AG09309 (cell line): ENCODE results near the gene ZNF474.
"Not testable (repeated sequence)": the region's sequence is repeated elsewhere in the genome, so short reads cannot be mapped to it uniquely, and the experiment has no call there.

Experiments used
- DNase-seq: peaks from one replicate; pipeline ENCODE4 v3.0.0-alpha.2; 2010; ENCODE audit warnings: low read depth
- H3K4me3 ChIP-seq: 2 replicates; pipeline ENCODE4 v1.5.1; 2011; ENCODE audit warnings: mild to moderate bottlenecking, low read depth, low read length, moderate library complexity; ENCODE audit not compliant: control insufficient read depth
- TF ChIP-seq, protein P1 (sequence below): IDR thresholded peaks from 2 replicates; pipeline ENCODE4 v1.5.1; 2011; ENCODE audit warnings: mild to moderate bottlenecking, low read depth, low read length, inconsistent platforms; ENCODE audit not compliant: insufficient read depth, control insufficient read depth; ENCODE audit errors: missing control alignments

ZNF474 gene

DNA sequence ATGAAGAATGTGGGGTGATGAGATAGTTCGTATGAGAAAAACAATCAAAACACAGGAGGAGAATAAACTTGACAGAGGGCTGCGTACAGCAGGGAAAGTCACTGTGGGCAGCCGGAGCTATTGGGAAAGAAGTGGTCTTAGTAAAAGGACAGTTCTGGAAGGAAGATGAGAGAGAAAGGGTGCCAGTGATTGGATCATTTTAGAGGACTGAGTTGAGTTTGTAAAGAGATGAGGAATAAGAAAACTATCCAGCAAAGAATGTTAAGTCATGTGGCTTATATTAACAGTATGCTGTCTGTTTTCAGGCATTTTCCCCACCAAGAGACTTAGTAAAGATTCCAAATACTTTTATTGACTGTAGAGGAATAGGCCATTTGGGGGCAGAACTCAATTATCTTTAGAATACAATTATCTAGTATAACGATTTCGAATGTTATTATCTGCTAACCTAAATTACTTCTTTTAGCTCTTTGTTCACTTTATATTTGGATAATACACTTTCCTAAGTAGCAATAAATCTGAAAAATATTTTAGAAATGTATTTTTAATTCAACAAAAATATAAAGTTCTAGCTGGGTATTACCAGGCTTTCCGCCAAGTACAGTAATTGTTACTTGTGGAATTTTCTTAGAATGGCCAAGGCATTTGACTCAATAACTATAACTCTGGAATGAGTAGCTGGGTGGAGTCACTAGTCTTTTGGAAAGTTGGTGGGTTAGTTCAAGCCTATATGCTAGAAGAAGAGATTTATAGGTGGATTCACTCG, 35.7 kb upstream of the ZNF474 start:
- peak; percentile 92 for DNase-seq
- TF ChIP-seq, protein P1, sequence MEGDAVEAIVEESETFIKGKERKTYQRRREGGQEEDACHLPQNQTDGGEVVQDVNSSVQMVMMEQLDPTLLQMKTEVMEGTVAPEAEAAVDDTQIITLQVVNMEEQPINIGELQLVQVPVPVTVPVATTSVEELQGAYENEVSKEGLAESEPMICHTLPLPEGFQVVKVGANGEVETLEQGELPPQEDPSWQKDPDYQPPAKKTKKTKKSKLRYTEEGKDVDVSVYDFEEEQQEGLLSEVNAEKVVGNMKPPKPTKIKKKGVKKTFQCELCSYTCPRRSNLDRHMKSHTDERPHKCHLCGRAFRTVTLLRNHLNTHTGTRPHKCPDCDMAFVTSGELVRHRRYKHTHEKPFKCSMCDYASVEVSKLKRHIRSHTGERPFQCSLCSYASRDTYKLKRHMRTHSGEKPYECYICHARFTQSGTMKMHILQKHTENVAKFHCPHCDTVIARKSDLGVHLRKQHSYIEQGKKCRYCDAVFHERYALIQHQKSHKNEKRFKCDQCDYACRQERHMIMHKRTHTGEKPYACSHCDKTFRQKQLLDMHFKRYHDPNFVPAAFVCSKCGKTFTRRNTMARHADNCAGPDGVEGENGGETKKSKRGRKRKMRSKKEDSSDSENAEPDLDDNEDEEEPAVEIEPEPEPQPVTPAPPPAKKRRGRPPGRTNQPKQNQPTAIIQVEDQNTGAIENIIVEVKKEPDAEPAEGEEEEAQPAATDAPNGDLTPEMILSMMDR: no peak
- peak overlapping the region; percentile 28 for H3K4me3 ChIP-seq

DNA sequence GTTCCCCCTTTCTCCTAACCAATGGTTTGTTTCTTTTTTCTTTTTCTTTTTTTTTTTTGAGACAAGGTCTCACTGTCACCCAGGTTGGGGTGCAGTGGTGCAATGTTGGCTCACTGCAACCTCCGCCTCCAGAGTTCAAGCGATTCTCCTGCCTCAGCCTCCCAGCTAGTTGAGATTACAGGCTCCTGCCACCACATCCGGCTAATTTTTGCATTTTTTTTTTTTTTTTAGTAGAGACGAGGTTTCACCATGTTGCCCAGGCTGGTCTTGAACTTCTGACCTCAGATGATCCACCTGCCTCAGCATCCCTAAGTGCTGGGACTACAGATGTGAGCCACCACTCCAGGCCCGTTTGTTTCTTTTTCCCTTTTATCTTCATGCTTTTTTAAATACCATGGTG, 35.1 kb upstream of the ZNF474 start:
- DNase-seq: not testable (repeated sequence)

DNA sequence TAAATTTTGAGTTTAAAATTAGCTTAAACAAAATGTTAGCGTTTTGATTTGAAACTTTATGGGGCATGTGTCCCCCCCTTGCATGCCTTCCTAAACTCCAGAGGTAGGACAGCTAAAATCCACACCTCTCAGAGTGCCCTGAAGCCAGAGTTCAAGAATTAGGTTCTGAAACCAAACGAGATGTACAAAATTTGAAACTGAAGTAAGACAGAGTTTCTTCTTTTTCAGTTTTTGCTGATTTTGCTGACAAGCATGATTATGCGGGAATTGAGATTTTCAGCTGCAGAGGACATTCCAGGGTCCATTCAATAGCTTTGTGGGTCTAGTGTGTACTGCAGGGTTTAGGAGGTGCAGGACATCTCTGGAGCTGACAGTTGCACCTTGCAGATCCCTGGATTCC, 34.2 kb upstream of the ZNF474 start:
- TF ChIP-seq, protein P1: no peak
- H3K4me3 ChIP-seq: no peak overlapping the region
- DNase-seq: no peak

More for the DNA sequence above, 35.1 kb upstream of the ZNF474 start:
- H3K4me3 ChIP-seq: not testable (repeated sequence)

DNA sequence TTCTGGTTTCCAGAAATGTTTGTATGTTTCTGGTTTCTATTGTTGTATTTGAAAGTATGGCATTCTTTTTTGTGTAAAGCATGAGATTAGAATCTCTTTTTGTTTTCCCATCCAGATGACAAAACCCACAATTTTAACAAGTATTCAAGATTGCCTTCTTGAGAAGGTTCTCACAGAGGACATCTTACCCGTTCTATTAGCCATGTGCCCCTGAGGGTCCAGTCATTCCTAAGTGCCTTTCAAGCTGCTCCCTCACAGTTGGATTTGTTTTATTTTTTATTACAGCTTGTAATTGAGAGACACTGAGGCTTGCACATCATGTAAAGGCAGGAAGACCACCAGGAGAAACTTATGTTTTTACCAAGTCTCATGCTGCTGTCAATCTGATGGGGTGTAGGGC, 32.0 kb upstream of the ZNF474 start:
- DNase-seq: no peak
- TF ChIP-seq, protein P1: no peak
- H3K4me3 ChIP-seq: no peak overlapping the region

DNA sequence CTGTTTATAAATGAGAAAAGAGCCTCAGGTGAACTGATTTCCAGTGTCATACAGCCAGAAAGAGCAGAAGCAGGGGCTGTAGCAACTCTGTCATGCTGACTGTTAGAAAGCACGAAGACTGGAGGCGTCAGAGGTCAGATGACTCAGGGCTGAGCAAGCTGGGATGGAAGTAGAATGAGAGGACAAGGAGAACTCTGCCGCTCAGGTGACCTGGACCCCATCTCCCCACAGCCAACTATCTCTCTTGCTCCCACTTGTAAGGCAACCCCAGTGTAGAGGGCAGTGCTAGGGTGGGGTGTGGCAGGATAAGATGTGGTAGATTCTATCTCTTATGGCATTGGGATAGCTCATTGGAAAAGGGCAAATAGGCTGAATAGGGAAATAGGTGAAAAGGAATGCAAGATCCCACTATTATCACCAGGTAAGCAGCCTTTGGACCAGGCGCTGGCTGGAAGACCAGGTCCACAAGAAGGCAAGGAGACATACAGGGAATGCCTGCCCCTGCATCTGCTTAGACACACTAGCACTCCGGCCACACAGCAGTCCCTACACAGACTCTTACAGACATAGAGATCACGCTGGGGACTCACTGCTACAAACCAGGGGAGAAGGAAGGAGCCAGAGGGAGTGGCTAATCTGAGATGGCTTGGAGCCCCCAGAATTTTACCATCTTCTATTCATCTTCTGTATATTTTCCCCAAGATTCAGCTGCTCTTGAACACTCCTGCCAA, 30.1 kb upstream of the ZNF474 start:
- no peak for DNase-seq
- no peak overlapping the region for H3K4me3 ChIP-seq

DNA sequence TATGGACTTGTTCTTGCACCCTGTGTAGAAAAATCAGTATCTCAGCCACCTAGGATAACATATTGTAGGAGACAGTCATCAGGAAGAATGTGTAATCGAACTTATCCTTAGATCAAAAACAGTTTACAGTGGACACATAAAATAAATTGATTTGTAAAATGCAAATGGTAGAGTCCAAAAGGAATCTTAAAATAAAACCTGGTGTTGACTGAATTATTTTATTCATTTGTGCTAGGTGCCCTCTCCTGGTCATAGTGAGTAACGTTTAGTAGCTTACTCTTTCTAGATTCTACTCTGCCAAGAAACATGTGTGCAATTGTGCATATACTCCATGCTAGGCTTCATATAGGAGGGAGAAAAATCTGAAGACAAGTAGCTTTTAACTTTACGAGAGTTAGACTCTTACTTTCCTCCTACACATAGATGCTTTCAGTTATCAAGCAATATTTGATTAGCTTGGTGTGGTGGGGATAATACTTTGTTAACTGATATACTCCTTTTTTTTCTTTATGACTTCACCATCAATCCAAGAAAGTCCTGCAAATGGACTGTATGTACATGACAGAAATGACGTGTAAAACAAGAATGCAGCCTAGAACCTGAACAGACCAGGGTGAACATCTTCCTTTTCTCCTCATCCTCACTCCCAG, 27.6 kb upstream of the ZNF474 start:
- DNase-seq: no peak
- TF ChIP-seq, protein P1: peak; percentile 53
- no peak overlapping the region for H3K4me3 ChIP-seq

More for the DNA sequence above, 30.1 kb upstream of the ZNF474 start:
- TF ChIP-seq, protein P1: no peak

DNA sequence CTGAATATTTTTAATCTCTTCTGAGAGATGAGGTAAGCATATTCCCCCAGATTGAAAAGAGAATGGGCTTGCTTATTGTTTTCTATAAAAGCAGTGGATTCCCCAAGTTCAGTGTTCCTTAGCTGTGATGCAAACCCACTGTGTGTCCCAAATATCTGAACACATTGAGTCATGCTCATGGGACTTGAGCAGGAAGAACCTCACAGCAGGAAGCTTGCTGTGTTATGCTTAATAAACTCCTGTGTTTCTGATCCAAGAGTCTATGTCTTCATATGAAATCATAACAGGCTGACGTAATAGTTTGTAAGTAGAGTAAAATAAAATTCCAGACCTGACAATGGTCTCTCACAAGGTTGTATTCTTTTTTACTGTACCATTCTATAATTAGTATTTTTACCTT, 26.5 kb upstream of the ZNF474 start:
- no peak overlapping the region for H3K4me3 ChIP-seq
- DNase-seq: no peak
- TF ChIP-seq, protein P1: no peak
